Endothelial cell of umbilical vein (primary cell): ENCODE data around the gene TUBGCP2.

ENCODE experiments used
- CTCF ChIP-seq, 2 donors: IDR thresholded peaks; 1 replicate in 1 of 2; 2 replicates in 1 of 2; pipeline ENCODE4 v1.5.1; 2011; ENCODE audit warnings: low read length in 2 of 2, mild to moderate bottlenecking in 2 of 2, moderate library complexity in 2 of 2, control low read depth in 1 of 2, inconsistent platforms in 1 of 2, low read depth in 1 of 2; ENCODE audit not compliant: insufficient read depth in 1 of 2; ENCODE audit errors: extremely low read depth in 1 of 2
- EZH2 ChIP-seq: IDR thresholded peaks from 2 replicates; pipeline ENCODE4 v1.6.1; 2012; ENCODE audit warnings: borderline replicate concordance, low read depth, mild to moderate bottlenecking, moderate library complexity, low read length, inconsistent platforms; ENCODE audit not compliant: severe bottlenecking
- JUN ChIP-seq: IDR thresholded peaks from 2 replicates; pipeline ENCODE4 v1.6.1; 2011; ENCODE audit warnings: borderline replicate concordance, low read depth; ENCODE audit not compliant: insufficient read length, insufficient read depth
- MAX ChIP-seq: IDR thresholded peaks from 2 replicates; pipeline ENCODE4 v1.6.1; 2011; ENCODE audit not compliant: insufficient read depth, insufficient read length
- MYC ChIP-seq: IDR thresholded peaks from one replicate; pipeline ENCODE4 v1.6.1; 2011; ENCODE audit warnings: mild to moderate bottlenecking, low read depth, low read length
- POLR2A ChIP-seq: IDR thresholded peaks from 2 replicates; pipeline ENCODE4 v1.6.1; 2012; ENCODE audit warnings: low read depth, mild to moderate bottlenecking, control low read depth, low read length

GRCh38 chr10:133344236-133344635 lies 35.6 kb upstream of the TUBGCP2 start:
- TF ChIP-seq POLR2A = no peak
- TF ChIP-seq EZH2 = no peak
- no peak for TF ChIP-seq CTCF (IDR thresholded peaks at IDR 0.05; ENCODE audit: extremely low read depth in 1 of 2, insufficient read depth in 1 of 2, low read depth in 1 of 2, low read length in 2 of 2)
- TF ChIP-seq MAX = no peak
- no peak for TF ChIP-seq MYC
- no peak for TF ChIP-seq JUN
